Osteoblast (primary cell): ENCODE data around the gene EFCAB9. TPM values are rescaled to one million over a fixed set of nuclear protein-coding genes. Genes with fewer than 3 reads are reported as not detected.

Experiments used
- DNase-seq: peaks from one replicate; pipeline ENCODE4 v3.0.0; 2011; ENCODE audit warnings: low spot score, mixed read lengths; ENCODE audit not compliant: insufficient read length; ENCODE audit errors: missing footprints
- H2AFZ ChIP-seq: 2 replicates; pipeline ENCODE4 v1.6.0; 2011; ENCODE audit warnings: mild to moderate bottlenecking, low read length
- H3K27ac ChIP-seq: 2 replicates; pipeline ENCODE4 v1.5.1; 2011; ENCODE audit warnings: mild to moderate bottlenecking, low read depth, low read length, moderate library complexity
- H3K27me3 ChIP-seq: 2 replicates; pipeline ENCODE4 v1.6.0; 2012; ENCODE audit warnings: mild to moderate bottlenecking, control low read depth, inconsistent platforms, low read length, moderate library complexity; ENCODE audit not compliant: insufficient read depth
- H3K36me3 ChIP-seq: 2 replicates; pipeline ENCODE4 v1.5.1; 2011; ENCODE audit warnings: mild to moderate bottlenecking, low read length, control low read depth, moderate library complexity; ENCODE audit not compliant: insufficient read depth
- H3K4me1 ChIP-seq: 2 replicates; pipeline ENCODE4 v1.5.1; 2011; ENCODE audit warnings: mild to moderate bottlenecking, low read length, control low read depth, moderate library complexity; ENCODE audit not compliant: insufficient read depth
- H3K4me2 ChIP-seq: 2 replicates; pipeline ENCODE4 v1.6.0; 2011; ENCODE audit warnings: mild to moderate bottlenecking, low read length; ENCODE audit not compliant: insufficient read depth
- H3K4me3 ChIP-seq: fragments of 200-600 bp; sonication (generic); 3 replicates; pipeline ENCODE4 v1.5.1; 2012; ENCODE audit warnings: mild to moderate bottlenecking, low read length, inconsistent platforms; ENCODE audit not compliant: insufficient read depth
- H3K79me2 ChIP-seq: 2 replicates; pipeline ENCODE4 v1.6.0; 2012; ENCODE audit warnings: mild to moderate bottlenecking, low read length, control low read depth, inconsistent platforms; ENCODE audit not compliant: insufficient read depth
- H3K9me3 ChIP-seq: 2 replicates; pipeline ENCODE4 v1.5.1; 2011; ENCODE audit warnings: low read depth, low read length, control low read depth
- H4K20me1 ChIP-seq: 2 replicates; pipeline ENCODE4 v1.6.0; 2012; ENCODE audit warnings: mild to moderate bottlenecking, low read length, control low read depth; ENCODE audit not compliant: insufficient read depth
- total RNA-seq: library from RNA; depleted of rRNA; stranded (reverse); fragments of >200 nt; gene quantifications from 2 replicates; pipeline ENCODE4 v1.2.3, GENCODE V29; 2012
- TF ChIP-seq, protein P1 (sequence below): IDR thresholded peaks from 2 replicates; pipeline ENCODE4 v1.5.1; 2011; ENCODE audit warnings: mild to moderate bottlenecking, low read depth, low read length, moderate library complexity; ENCODE audit errors: extremely low read depth

The EFCAB9 gene
- total RNA-seq, 1 donor: not detected

DNA sequence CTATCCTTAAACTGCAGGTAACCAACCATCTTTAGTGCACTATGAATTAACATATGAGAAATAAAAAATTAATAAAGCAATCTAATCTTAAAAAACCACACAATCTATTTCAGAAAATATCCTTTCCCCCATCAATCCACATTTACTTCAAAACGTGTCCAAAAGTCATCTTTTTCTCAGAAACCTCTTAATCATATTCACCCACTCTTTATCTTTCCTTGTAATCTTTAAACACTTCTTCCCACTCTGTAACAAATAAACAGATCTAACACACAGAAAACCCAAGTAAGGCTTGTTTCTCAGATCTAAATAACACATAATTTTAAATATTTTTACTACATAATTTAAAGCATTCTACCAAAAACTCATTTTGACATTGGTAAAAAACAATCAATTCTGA, 44.4 kb downstream of the EFCAB9 start:
- Histone ChIP-seq H3K4me2 (no peak overlapping the region), H3K9me3 (no peaks in the 10 kb centered on the region), H3K79me2 (peaks cover 65% of the 10 kb centered on the region), H3K36me3 (peaks cover 6% of the 10 kb centered on the region), H3K27me3 (no peaks in the 10 kb centered on the region), H2AFZ (no peak overlapping the region), H3K27ac (no peak overlapping the region), H3K4me1 (peaks cover 6% of the 10 kb centered on the region), H4K20me1 (peaks cover 34% of the 10 kb centered on the region), H3K4me3 (no peak overlapping the region)
- TF ChIP-seq, protein P1, sequence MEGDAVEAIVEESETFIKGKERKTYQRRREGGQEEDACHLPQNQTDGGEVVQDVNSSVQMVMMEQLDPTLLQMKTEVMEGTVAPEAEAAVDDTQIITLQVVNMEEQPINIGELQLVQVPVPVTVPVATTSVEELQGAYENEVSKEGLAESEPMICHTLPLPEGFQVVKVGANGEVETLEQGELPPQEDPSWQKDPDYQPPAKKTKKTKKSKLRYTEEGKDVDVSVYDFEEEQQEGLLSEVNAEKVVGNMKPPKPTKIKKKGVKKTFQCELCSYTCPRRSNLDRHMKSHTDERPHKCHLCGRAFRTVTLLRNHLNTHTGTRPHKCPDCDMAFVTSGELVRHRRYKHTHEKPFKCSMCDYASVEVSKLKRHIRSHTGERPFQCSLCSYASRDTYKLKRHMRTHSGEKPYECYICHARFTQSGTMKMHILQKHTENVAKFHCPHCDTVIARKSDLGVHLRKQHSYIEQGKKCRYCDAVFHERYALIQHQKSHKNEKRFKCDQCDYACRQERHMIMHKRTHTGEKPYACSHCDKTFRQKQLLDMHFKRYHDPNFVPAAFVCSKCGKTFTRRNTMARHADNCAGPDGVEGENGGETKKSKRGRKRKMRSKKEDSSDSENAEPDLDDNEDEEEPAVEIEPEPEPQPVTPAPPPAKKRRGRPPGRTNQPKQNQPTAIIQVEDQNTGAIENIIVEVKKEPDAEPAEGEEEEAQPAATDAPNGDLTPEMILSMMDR: no peak
- no peak for DNase-seq

DNA sequence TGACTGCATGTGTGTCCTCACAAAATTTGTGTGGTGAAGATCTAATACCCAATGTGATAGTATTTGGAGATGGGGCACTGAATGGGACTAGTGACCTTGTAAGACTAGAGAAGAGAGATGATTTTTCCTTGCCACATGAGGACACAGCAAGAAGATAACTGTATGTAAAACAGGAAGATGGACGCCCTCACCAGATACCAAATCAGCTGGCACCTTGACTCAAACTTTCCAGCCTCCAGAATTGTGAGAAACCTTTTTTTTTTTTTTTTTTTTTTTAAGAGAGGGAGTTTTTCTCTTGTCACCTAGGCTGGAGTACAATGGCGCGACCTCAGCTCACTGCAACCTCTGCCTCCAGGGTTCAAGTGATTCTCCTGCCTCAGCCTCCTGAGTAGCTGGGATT, 49.3 kb downstream of the EFCAB9 start:
- TF ChIP-seq, protein P1: no peak
- H3K79me2 ChIP-seq: peaks cover 69% of the 10 kb centered on the region
- no peaks in the 10 kb centered on the region for H3K9me3 ChIP-seq

DNA sequence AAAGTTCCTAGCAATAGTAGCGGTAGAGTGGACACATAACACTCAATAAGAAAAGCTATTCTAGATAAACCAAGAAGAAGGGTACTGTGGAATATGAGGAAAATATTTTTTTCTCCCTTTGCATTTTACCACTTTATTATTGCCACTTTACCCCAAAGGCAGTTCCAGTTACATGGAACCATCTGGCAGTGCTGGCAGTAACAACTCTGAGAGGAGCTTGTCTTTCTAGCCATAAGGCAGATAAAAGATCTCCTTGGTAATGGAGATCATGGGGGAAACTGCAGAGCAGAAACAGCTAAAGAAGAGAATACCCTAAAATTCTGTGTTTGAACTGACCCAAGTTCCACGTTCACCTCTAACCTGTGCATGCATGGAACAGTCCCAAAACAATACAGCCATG, 51.1 kb downstream of the EFCAB9 start:
- Histone ChIP-seq H3K27ac (no peak overlapping the region), H4K20me1 (peaks cover 23% of the 10 kb centered on the region)

More for the DNA sequence above, 49.3 kb downstream of the EFCAB9 start:
- Histone ChIP-seq H4K20me1 (peaks cover 30% of the 10 kb centered on the region), H3K4me2 (no peak overlapping the region), H3K4me1 (peaks cover 5% of the 10 kb centered on the region), H2AFZ (no peak overlapping the region), H3K27me3 (no peaks in the 10 kb centered on the region), H3K36me3 (no peaks in the 10 kb centered on the region), H3K27ac (no peak overlapping the region), H3K4me3 (no peak overlapping the region)
- no peak for DNase-seq

DNA sequence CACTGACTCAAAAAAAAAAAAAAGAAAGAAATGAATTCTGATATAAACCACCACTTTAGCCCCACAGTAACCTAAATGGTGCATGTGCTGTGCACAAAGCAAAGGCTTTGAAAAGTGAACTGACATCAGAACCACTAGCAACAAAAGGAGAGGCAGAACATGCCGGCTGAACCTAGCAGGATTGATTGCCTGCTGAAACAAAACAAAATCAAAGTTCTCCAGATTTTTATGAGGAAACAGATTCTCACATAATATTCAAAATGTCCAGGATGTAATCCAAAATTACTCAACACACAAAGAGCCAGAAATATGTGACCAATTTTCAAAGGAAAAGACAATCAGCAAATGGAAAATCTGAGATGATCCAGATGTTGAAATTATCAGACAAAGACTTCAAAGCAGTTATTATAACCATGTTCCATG, 51.7 kb downstream of the EFCAB9 start:
- Histone ChIP-seq H4K20me1 (peaks cover 23% of the 10 kb centered on the region), H3K27me3 (no peaks in the 10 kb centered on the region), H3K9me3 (no peaks in the 10 kb centered on the region), H2AFZ (no peak overlapping the region), H3K4me3 (no peak overlapping the region), H3K4me1 (peaks cover 5% of the 10 kb centered on the region), H3K4me2 (no peak overlapping the region), H3K79me2 (peaks cover 73% of the 10 kb centered on the region), H3K27ac (no peak overlapping the region), H3K36me3 (no peaks in the 10 kb centered on the region)
- TF ChIP-seq, protein P1: no peak
- DNase-seq: no peak

More for the DNA sequence above, 51.1 kb downstream of the EFCAB9 start:
- no peak overlapping the region for H2AFZ ChIP-seq
- H3K79me2 ChIP-seq: peaks cover 69% of the 10 kb centered on the region
- no peaks in the 10 kb centered on the region for H3K36me3 ChIP-seq
- H3K4me1 ChIP-seq: peaks cover 5% of the 10 kb centered on the region
- H3K4me2 ChIP-seq: no peak overlapping the region
- H3K4me3 ChIP-seq: no peak overlapping the region
- peak; percentile 32 for DNase-seq
- TF ChIP-seq, protein P1: no peak
- no peaks in the 10 kb centered on the region for H3K27me3 ChIP-seq
- no peaks in the 10 kb centered on the region for H3K9me3 ChIP-seq
